GM12891 (cell line): ENCODE data around the gene NRXN3.

Experiments
- POLR2A ChIP-seq: IDR thresholded peaks from 2 replicates; pipeline ENCODE4 v1.6.1; 2011; ENCODE audit warnings: low read depth, low read length, control low read depth
- POLR2AphosphoS5 ChIP-seq: IDR thresholded peaks from 2 replicates; pipeline ENCODE4 v1.6.1; 2011; ENCODE audit warnings: low read depth, low read length, control low read depth

DNA sequence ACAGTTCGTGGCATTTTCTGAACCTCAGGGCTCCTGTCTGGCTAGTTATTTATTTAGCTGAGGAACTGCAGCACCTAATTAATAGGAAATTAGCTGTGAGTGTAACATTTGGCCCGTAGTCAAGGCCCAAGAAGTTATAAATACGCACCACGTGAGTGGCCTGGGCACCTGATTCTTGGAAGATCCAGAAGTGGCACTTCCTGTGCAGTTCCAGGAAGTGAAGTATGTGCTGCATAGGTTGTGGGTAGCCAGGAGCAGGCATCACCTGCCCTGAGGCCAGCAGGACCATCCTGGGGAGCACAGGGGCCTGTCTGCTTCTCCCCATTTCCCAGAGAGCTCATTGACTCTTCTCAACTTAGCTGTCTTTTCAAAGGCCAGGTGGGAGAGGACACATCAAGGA is 255.6 kb downstream of the NRXN3 start:
- TF ChIP-seq POLR2A = no peak
- no peak for TF ChIP-seq POLR2AphosphoS5
